ENCODE measurements around the gene RARRES2.
"Not testable (repeated sequence)": the region's sequence is repeated elsewhere in the genome, so short reads cannot be mapped to it uniquely, and the experiment has no call there.

RARRES2 gene

DNA sequence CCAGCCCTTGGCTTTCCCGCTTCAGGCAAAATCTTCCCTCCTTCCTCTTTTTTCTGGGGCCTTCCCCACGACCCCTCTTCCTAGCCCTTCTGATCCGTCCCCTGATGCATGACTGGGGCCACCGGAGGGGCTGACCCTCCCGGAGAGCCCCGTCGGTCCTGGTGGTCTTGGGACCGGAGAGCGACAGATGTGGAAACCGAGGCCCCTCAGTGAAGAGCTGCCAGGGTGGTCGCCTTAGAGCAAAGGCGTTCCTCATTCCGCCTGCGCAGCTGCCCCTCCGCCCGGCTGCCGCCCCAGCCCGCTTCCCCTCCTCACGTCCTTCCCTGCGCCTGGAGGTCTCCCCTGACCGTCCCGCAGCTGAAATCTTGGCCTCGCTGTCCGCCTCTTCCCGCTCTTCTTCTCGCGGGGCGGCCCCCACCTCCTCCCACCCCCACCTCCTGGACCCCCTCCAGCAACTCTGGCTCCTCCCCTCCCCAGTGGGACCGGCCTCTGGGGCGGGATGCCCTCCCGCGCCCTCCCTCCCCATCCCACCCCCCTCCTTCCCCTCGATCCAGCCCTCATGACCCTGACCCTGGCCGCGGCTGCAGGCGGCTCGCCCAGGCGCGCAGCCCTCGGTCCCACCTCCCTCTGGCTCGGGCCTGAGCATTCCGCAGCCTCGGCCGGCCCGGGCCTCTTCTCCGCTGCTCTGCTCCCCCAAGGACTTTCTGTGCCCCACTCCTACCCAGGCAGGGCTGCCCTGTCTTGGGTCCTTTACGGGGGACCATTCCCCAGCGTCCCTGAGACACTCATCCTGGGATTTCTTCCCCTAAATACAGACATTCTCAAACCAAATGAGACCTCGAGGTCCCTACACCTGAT lies at the start of gene RARRES2:
Gene RARRES2, minus strand, starts transcription at position 367 of the 858 bp plus-strand sequence. CDS start 1,020 bp downstream, outside the sequence.
- no peak for DNase-seq (ENCODE audit: low spot score)

DNA sequence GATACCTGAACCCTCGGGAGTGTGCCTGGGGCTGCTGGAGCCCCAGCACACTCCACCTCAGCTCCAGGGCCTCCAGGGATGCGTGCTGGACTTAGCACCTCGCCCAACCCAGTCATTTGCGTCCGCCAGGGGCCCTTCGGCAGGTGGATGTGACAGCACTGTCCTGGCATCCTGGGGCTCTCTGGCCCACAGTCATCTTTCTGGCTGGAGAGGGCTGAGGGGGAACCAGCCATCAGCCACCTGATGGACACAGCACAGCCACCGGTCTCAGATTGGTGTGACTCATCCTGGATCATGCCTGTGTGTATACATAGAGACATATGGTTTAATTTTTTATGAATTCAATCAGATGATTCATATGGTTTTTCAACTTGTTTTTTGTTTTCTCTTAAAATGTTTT lies 48.8 kb upstream of the RARRES2 start:
- no peak for DNase-seq (ENCODE audit: low spot score)

GRCh38 chr7:150389532-150389816 lies 48.0 kb upstream of the RARRES2 start:
- DNase-seq (ENCODE audit: low spot score) = no peak

DNA sequence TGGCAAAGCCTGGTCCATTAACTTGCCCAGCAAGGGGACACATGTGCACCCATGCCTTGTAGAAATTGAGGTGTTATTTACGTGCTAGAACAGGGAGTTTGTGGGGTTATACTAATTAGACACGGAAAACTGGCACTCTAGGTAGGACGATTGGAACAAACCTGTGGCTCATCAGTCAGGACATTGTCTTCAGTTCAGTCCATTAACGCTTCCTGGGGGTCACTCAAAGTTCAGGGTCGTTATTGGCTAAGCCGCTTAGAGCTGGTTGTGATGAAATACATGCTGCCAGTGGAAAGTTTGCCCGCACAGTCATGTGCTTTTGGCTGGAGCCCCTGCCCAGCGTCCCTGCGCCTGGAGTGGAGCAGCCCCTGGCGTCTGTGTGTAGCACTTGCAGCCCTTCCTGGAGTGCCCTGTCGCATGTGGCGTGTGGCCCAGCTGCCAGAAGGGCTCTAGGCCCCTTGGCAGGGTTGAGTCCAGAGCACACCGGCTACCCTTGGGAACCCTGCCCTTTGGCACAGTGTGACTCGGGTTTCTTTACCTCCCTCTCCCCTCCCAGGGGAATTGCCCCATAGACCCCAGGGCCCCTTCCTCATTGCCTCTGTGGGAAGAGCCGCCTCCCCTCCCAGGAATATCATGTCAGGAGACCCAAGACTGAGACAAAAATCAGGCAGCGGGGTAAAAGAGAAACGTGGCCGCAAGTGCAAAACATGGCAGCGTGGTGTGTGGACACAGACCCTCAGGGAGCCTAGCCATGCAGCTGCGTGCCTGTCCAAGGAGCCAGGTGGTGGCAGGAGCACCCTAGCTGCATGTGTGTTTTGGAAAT lies 47.5 kb upstream of the RARRES2 start:
- peak; percentile 92 for DNase-seq (ENCODE audit: low spot score)

GRCh38 chr7:150388306-150388705 lies 46.9 kb upstream of the RARRES2 start:
- DNase-seq (ENCODE audit: low spot score) = no peak

- not testable (repeated sequence) for DNase-seq (ENCODE audit: low spot score)
Observed at GRCh38 chr7:150385884-150386283, 44.5 kb upstream of the RARRES2 start.

DNA sequence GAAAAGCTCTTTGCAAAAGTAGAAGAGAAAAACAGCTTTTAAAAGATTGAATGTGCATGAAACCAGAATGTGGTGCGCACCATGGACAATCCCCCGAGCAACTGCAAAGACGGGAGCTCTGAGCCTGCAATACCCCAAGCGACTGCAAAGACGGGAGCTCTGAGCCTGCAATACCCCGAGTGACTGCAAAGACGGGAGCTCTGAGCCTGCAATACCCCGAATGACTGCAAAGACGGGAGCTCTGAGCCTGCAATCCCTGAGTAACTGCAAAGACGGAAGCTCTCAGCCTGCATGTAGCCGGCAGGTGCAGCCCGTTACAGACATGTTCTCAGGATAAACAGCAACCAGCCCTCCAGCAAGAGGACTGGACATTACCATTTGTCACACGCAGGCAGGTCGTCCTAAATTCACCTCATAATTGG lies 43.9 kb upstream of the RARRES2 start:
- no peak for DNase-seq (ENCODE audit: low spot score)

DNA sequence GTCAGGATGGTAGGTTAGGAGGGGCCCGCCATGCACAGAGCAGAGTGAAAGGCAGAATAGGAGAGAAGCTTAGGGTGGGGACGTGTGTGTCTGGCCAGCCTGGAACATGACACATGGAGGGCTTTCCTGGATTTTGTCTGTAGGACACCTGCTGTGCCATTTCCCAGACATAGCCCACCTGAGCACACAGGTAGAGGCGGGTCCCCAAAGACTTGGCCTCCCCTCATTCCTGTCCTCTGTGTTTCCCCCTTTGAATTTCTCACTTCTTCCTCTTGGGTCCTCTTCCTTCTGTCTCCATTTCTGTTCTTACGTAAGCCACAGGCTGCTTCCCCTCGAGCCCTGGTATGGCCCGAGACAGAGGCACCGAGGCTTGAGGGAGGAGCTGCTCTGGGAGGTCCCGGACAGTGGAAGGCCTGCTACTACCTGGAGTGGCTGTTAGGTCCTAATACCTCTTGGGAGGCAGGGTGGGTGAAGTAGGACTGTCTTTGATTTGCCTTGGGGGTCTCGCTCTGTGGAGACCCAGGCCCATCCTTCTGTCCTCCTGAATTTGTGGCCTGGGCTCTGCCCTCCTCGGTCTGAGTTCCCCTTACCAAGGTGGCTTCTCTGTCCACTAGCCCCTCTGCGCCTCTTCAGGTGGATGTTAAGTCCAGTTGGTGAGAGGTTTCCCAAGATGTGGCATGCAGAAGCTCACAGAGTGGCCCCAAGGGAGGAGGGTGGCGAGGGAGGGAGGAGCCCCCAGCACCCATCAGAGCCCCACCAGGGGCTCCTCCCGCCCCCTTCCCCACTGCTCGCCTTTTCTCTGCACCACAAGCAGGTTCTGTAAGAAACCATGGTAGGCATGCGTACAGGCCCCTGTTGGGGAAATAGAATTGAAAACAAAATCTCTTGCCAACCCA lies 43.2 kb upstream of the RARRES2 start:
- no peak for DNase-seq (ENCODE audit: low spot score)

DNA sequence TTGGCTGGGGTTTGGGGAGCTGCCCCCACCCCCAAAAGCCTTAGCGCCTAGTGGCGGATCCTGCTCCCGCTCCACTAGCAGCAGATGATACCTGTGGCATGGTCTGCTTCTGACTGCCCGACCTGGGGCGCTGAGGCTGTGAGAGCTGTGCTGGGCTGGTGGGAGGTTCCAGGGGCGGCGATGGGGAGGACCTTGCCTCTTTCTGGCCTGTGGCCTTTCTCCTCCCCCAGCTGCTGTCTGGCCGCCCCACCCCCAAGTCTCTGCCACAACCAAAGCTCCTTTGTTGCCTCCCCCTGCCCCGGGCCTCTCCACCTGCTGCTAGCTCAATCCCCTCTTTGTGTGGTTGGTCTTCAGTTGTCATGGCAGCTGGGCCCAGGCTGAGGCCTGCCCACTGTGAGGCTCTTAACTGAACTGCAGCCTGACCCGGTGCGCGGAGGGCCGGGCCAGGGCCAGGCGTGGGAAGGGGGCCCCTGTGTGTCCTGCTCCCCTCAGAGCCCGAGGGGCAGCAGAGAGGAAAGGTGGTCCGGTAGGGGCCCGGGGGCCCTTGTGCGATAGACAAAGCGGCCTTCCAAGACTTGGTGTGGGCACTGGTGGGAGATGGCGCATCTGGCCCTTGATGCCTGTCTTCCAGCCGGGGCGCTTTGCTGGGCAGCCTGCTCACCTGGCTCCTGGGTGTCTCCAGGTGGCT lies 42.4 kb upstream of the RARRES2 start:
- peak; percentile 98 for DNase-seq (ENCODE audit: low spot score)

- no peak for DNase-seq (ENCODE audit: low spot score)
Observed at GRCh38 chr7:150382844-150383225, 41.4 kb upstream of the RARRES2 start.

GRCh38 chr7:150382123-150382843 lies 40.9 kb upstream of the RARRES2 start:
- peak; percentile 71 for DNase-seq (ENCODE audit: low spot score)

DNA sequence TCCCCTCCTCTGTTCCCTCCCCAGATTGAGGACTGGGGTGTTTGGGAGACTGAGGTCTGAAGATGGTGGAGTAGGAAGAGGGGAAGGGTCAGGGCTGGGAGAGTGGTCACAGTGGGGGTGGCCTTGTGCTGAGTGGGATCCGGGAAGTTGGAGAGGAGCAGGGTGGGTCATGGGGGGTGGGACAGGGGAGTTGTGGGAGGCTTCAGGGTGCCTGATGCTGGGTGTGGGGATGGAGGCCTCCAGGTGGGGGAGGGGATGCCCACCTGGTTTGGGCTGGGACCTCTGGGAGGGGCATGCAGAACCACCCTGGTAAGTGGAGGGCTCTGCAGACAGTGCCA lies 40.3 kb upstream of the RARRES2 start:
- no peak for DNase-seq (ENCODE audit: low spot score)

- DNase-seq (ENCODE audit: low spot score) = no peak
Observed at GRCh38 chr7:150381096-150381495, 39.7 kb upstream of the RARRES2 start.

DNA sequence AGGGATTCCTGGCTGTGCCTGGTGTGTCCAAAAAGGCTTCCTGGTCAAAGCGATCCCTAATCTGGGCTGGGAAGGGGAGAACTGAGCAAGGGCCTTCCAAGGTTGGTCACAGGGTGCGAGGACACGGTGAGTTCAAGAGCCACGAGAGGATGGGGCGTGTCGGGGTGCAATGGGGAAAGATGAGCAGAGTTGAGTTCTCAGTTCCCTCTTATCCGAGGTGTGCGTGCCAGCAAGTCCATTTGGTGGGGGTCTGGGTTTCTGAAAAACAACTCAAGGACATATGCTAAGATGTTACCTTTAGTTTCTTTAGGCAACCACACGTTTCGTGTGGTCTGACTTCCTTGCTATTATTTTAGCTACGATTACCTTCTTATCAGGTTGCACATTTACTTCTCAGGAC lies 39.0 kb upstream of the RARRES2 start:
- no peak for DNase-seq (ENCODE audit: low spot score)

DNA sequence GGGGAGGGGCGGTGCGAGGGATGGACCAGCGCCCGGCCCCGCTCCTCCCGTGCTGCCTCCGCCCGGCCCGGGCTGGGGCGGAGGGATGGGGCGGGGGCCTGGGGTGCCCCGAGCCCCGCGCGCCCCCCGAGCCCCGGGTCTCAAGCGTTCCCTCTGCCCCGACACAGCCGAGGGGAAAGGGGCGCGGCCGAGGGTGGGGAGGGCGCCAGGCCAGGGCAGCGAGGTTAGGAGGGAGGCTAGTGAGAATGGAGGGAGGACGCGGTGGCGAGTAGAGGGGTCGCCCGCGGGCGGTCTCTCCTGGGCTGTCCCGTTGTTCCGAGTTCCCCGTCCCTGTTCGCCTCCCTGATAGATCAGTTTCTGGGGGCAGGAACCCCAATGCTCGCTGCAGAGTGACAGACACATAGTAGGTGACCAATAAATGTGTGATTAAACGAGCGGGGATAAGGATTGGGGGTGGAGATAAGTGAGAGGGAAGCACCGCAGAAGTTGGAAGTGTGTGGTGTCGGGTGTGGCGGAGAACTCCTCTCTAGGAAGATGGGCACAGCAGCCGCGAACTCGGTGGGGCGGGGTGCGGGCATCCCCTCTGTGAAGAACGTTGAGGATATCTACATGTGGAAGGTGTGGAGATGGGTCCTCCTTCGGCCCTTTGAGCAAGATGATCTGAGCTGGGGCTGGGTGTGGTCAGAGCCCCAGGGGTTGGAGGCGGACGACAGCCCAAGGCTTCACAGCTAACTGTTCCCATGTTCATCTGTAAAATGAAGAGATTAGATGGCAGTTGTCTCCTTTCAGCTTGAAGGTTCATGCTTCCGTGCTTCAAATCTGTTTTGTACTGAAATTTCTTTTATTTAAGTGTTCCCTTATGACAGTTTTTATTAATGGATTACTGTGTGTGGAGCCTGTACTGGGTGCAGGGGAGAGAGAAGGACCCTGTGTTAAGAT lies 38.3 kb upstream of the RARRES2 start:
- DNase-seq (ENCODE audit: low spot score) = no peak

DNA sequence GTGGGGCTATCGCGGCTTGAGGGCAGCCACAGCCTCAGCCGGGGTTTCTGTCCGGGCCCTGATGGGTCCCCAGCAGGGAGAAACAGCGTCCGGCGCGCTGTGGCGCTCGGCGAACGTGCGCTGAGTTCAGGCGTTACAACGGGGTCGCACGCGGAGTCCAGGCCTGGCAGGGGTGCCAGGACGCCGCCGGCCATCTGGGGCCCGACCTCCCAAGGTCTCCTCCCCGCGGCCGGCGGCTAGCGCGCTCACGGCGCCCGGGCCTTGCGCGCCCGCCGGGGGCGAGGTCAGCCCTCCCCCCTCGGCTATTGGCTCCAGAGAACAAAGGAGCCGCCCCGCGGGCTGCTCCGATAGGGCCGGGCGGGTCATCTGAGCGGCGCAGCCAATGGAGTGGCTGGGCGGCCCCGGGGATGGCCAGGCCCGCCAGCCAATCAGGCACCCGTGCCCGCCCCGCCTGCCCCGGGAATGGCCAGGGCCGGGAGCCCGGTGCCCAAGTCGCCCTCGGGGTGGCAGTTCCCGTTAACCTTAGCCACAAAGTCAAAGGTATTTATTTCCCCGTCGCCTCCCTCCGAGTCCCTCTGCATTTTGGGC lies 37.5 kb upstream of the RARRES2 start, which contains the start of gene ZNF775:
Gene ZNF775, plus strand, starts transcription at position 478 of the 588 bp plus-strand sequence. CDS start 9,141 bp downstream, outside the sequence.
- DNase-seq (ENCODE audit: low spot score) = peak; percentile 94

DNA sequence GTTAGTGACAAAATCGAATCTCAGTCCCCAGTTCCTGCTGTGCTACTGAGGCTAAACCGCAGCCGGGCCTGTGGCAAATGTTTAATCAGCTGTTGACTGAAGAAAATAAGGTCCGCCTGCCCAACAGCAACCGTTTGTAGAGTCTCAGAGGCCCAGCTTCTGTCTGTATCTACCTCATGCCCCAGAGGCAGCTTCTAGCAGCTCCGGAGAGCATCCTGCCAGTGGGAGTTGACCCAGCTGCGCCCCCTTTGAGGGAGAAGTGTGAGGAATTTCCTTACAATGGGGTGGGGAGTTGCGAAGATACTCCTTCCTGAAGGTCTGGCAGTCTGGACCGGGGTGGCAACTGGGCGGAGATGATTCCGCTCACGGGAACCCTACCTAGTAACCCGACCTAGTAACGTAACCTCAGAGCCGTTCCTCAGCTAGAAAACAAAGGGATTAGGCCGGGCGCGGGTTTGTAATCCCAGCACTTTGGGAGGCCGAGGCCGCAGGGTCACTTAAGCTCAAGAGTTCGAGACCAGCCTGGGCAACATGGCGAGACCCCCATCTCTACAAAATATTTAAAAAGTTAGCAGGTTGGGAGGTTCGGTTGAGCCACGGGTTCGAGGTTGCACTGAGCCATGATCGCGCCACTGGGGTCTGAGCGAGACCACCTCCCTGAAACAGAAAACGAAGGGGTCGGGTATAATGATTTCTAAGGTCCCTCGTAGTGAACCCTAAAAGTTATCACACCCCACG lies 36.9 kb upstream of the RARRES2 start:
- peak; percentile 68 for DNase-seq (ENCODE audit: low spot score)

DNA sequence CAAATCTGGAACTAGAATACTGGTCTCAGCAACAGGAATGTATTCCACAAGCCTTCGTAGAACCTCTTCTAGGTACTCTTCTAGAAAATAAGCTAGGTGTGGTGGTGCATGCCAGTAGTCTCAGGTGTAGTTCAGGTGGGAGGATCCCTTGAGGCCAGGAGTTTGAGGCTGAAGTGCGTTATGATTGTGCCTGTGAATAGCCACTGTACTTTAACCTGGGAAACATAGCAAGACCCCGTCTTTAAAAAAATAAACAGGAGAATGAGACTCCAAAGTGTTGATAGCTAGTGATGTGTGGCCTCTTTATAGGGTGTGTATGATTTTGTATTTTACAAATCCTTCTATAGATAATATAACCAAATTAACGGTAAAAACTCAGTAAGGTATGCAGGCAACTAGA lies 36.2 kb upstream of the RARRES2 start:
- no peak for DNase-seq (ENCODE audit: low spot score)

DNA sequence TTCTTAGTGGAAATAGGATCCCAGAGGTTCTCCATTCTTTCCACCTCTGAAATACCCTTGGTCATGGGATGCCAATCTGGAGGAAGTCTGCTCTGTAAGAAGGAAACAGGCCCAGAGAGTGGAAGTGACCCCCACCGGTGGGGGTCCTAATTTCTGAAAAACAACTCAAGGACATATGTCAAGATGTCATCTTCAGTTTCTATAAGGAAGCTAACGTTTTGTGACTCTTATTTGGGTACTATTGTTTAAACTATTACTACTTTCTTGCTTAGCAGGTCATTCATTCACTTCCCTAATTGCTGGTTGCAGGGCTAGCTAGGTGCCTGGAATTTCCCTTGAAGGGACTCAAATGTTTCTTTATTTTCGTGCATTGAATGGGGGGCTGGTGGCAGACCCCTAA lies 35.8 kb upstream of the RARRES2 start:
- no peak for DNase-seq (ENCODE audit: low spot score)

Measured in Ammon's horn (tissue), 1 donor.